Measurements from ENCODE around the gene SEMA3A. TPM values are rescaled to one million over a fixed set of nuclear protein-coding genes. Genes with fewer than 3 reads are reported as not detected.

The SEMA3A gene
- total and polyA plus RNA-seq, 2 of the 13 experiments (the other 11 are each of a cell fraction or from before 2014, with no cell fraction given): 0.29 to 1.2 TPM

DNA sequence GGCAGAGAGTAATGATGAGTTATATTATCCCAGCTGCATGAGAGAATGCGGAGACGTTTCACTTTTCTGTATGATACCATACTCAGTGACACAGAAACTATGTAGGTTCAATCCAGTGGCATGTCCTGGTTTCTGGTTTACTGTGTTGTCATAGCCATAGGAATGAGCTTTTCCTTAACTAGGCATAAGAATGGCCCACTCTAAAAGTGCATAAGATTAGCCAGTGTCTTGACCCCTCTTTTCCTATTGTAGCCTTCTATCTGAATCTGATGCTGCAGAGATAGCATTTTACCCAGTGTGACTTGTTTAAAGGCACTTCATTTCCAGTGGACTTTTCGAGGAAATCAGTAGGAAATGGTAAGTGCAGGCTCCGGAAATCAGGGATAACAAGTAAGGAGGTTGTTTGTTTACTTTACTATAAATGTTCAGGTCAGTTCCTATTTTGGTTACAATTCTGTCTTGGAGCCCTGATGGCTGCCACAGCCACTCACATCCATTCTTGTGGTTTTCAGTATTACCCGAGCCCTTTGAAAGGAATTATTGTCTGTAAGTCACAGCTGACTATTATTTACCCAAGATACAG is 70.5 kb downstream of the SEMA3A start:
- FAIRE-seq (no peak), ATAC-seq (no peak), DNase-seq (ENCODE audit: low spot score) (peak; percentile 2)
- Histone ChIP-seq H3K4me2 (ENCODE audit: low read depth, low read length) (no peak overlapping the region), H3K9me3 (ENCODE audit: low read length) (no peaks in the 10 kb centered on the region), H3K79me2 (ENCODE audit: insufficient read depth, low read length) (no peaks in the 10 kb centered on the region), H4K20me1 (ENCODE audit: insufficient read depth, low read length) (no peaks in the 10 kb centered on the region), H3K9ac (ENCODE audit: insufficient read depth, low read depth, low read length) (no peak overlapping the region), H3K27ac (ENCODE audit: extremely low read length, insufficient read depth, low read length) (no peak overlapping the region), H3K36me3 (replicated peaks in 1 of 2; ENCODE audit: control insufficient read depth in 1 of 2, insufficient read depth in 2 of 2, low read length in 2 of 2) (no peaks in the 10 kb centered on the region), H3K27me3 (ENCODE audit: control insufficient read depth in 1 of 2, insufficient read depth in 2 of 2, low read length in 2 of 2) (no peaks in the 10 kb centered on the region), H3K4me3 (replicated peaks in 1 of 3; ENCODE audit: insufficient read depth in 1 of 3, low read depth in 2 of 3, low read length in 3 of 3) (no peak overlapping the region), H3K4me1 (ENCODE audit: insufficient read depth, low read length) (no peaks in the 10 kb centered on the region), H2AFZ (ENCODE audit: low read length) (no peak overlapping the region)
- intact Hi-C loops (cut with micrococcal nuclease; ENCODE audit: unreplicated experiment): no loop called here
- WGBS (ENCODE audit: low lambda C conversion rate): 33% methylated on average over 5 of the region's 5 CpGs
- CTCF ChIA-PET (ENCODE audit: low intra/inter-chr PET ratio, low total read pairs): no interaction called here
- POLR2A ChIA-PET: no interaction called here
- TF ChIP-seq NCOA2 (CRISPR knock-in tag; IDR thresholded peaks at IDR 0.05) (no peak), SP2 (CRISPR knock-in tag; IDR thresholded peaks at IDR 0.05) (no peak), ARID4A (CRISPR knock-in tag; IDR thresholded peaks at IDR 0.05; ENCODE audit: borderline replicate concordance) (no peak)
- in situ Hi-C loops (cut with HindIII; ENCODE audit: extremely low pct_ligation_motif_present, low pct_unique_long_range_greater_than_20kb): no loop called here
- BruUV-seq (replicated peaks): no TSS peak
